Posterior cingulate gyrus (tissue), 11 donors: ENCODE results near the gene STOM.
A peak's percentile ranks its signal among the peaks of the same experiment; 100 is the strongest.

Experiments used
- DNase-seq, 10 donors: peaks; one replicate each; pipeline versions ENCODE4 v3.0.0 to v3.0.0-alpha.2; 2020 to 2021; ENCODE audit warnings: mixed read lengths in 3 of 10
- intact Hi-C: fragments of 100-400 bp; cut with DNase I; formaldehyde crosslinking; loops from one replicate; pipeline ENCODE4 v1.15.1; 2023

Gene STOM

GRCh38 chr9:121350993-121351561 is 19.0 kb downstream of the STOM start:
- peak in 3 of 10 donors; percentile 17 to 27 (median 25) for DNase-seq
- intact Hi-C loops, result no loop called here

- no peak for DNase-seq
- intact Hi-C loops, result no loop called here
Measured at GRCh38 chr9:121350036-121350435, 20.0 kb downstream of the STOM start.

GRCh38 chr9:121349009-121349408 is 21.0 kb downstream of the STOM start:
- DNase-seq, result no peak
- intact Hi-C loops, result no loop called here

- intact Hi-C loops, result no loop called here
Measured at GRCh38 chr9:121348221-121348620, 21.8 kb downstream of the STOM start.

GRCh38 chr9:121345070-121345469 is 25.0 kb downstream of the STOM start:
- intact Hi-C loops, result no loop called here
- DNase-seq, result no peak

More at GRCh38 chr9:121348221-121348620, 21.8 kb downstream of the STOM start:
- DNase-seq, result no peak

GRCh38 chr9:121344184-121344583 is 25.9 kb downstream of the STOM start:
- intact Hi-C loops, result no loop called here
- no peak for DNase-seq

- DNase-seq, result no peak
- intact Hi-C loops, result no loop called here
Measured at GRCh38 chr9:121340676-121341392, 29.2 kb downstream of the STOM start.

GRCh38 chr9:121339437-121339836 is 30.6 kb downstream of the STOM start:
- no peak for DNase-seq
- intact Hi-C loops, result no loop called here

GRCh38 chr9:121336665-121337064 is 33.4 kb downstream of the STOM start:
- DNase-seq, result no peak
- intact Hi-C loops, result no loop called here

- intact Hi-C loops, result no loop called here
- DNase-seq, result no peak
Measured at GRCh38 chr9:121333950-121334773, 35.9 kb downstream of the STOM start.

GRCh38 chr9:121331992-121332685 is 37.9 kb downstream of the STOM start:
- DNase-seq, result no peak
- intact Hi-C loops, result no loop called here

GRCh38 chr9:121331549-121331948 is 38.5 kb downstream of the STOM start:
- intact Hi-C loops, result no loop called here
- no peak for DNase-seq

- intact Hi-C loops, result no loop called here
- no peak for DNase-seq
Measured at GRCh38 chr9:121328876-121329681, 41.0 kb downstream of the STOM start.

GRCh38 chr9:121328476-121328875 is 41.6 kb downstream of the STOM start:
- no peak for DNase-seq

GRCh38 chr9:121326901-121327613 is 43.0 kb downstream of the STOM start:
- no peak for DNase-seq
- intact Hi-C loops, result no loop called here

More at GRCh38 chr9:121328476-121328875, 41.6 kb downstream of the STOM start:
- intact Hi-C loops, result no loop called here

- intact Hi-C loops, result no loop called here
- peak in 1 of 10 donors; percentile 21 for DNase-seq
Measured at GRCh38 chr9:121326130-121326838, 43.8 kb downstream of the STOM start.

GRCh38 chr9:121325387-121325786 is 44.7 kb downstream of the STOM start:
- intact Hi-C loops, result no loop called here
- no peak for DNase-seq

GRCh38 chr9:121324755-121325154 is 45.3 kb downstream of the STOM start:
- no peak for DNase-seq
- intact Hi-C loops, result no loop called here

- intact Hi-C loops, result no loop called here
- DNase-seq, result no peak
Measured at GRCh38 chr9:121324316-121324715, 45.7 kb downstream of the STOM start.
